ENCODE data around the gene PTER.

DNA sequence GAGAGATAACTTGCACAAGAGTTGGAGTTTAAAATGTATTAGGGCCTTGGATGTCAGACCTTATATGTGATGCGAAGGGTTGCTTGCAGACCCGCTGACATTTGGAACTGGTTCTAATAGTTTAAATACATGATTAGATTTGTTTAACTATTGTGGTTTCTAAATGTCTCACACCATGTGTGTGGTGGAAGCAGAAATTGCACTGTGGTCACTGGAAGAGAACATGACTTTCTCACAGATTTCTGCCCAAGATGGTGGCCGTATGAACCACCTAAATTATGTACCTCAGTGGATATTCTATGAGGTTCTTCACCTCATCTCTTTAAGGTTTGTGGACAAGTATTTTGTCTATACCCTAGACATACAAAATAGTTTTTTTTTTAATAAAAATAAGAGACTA, 93.0 kb downstream of the PTER start:
- TF ChIP-seq CTCF (IDR thresholded peaks at IDR 0.05; ENCODE audit: low read depth, low read length) (no peak), EZH2phosphoT487 (IDR thresholded peaks at IDR 0.05; ENCODE audit: low read depth) (no peak)
